SK-N-MC (cell line): ENCODE data around the gene MYT1.

Experiments
- EZH2 ChIP-seq: fragments of 200-600 bp; sonication (generic); IDR thresholded peaks from one replicate; pipeline ENCODE4 v1.6.1; 2017; ENCODE audit warnings: antibody characterized with exemption
- POLR2AphosphoS5 ChIP-seq: IDR thresholded peaks from 2 replicates; pipeline ENCODE4 v1.6.1; 2012; ENCODE audit warnings: mild to moderate bottlenecking, low read depth, low read length, borderline replicate concordance

GRCh38 chr20:64146936-64147477 is 17.2 kb upstream of the MYT1 start:
- TF ChIP-seq EZH2 (no peak), POLR2AphosphoS5 (no peak)
